DMS 273 treated with DMSO at 0.1 percent for 48 hours (cell line): ENCODE data around the gene DLD.
A peak's percentile ranks its signal among the peaks of the same experiment; 100 is the strongest.
"Not testable (repeated sequence)": the region's sequence is repeated elsewhere in the genome, so short reads cannot be mapped to it uniquely, and the experiment has no call there.

Experiments
- DNase-seq: peaks from one replicate; lab custom pipeline; 2025; lab: John Stamatoyannopoulos, UW

Gene DLD

GRCh38 chr7:107917763-107918651 lies 27.0 kb downstream of the DLD start:
- DNase-seq = no peak

GRCh38 chr7:107918948-107919347 lies 28.0 kb downstream of the DLD start:
- no peak for DNase-seq

DNA sequence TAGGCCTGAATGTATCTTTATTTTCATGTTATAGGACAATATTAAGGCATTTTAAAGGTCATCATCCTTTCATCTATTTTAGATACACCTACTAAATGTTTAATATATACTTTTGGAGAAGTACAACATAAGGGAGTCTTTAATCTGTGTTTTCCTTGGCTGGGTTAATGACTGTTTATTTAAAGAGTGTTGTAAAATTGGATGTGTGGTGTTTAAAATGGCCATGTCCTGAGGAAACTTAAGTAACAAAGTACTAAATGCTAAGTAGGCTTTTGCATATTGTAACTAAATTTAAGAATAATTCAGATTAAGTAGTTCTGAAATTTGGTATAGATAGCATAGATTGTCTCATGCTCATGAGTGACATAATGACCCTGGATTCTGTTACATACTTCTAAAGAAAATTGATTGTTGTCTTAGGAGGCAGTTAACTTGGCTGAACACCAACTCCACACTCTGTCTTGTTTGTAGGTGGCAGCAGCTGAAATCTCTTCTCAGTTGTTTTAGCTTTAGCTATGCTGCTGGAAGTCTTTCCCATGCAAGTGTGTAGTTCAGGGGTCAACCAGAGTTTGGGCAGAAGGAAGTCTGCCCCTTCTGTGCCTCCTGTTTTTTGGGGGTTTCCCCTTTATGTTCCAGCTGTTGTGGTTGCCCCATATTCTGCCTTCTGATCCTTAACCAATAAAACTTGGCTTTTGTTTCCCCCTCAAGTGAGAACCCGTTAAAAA lies 29.2 kb downstream of the DLD start:
- DNase-seq = peak; percentile 32

- not testable (repeated sequence) for DNase-seq
These were observed 30.8 kb downstream of the DLD start for GRCh38 chr7:107921826-107922225.

DNA sequence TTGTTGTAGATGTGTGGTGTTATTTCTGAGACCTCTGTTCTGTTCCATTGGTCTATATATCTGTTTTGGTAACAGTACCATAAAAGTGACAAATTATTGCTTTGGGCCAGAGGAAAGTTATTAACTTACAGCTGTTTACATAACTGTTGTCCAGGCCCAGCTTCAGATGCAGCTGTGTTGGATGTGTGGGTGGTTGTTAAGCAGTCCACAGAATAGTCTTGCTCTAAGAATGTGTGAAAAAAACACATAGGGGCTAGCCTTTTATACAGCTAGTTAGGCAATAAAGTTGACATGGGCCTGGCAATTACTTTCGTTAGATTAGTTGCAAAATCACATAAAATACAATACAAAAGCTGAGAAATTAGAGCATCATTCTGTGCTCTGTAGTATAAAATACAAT lies 31.9 kb downstream of the DLD start:
- DNase-seq = no peak

- DNase-seq = no peak
These were observed 34.0 kb downstream of the DLD start for GRCh38 chr7:107924841-107925504.

DNA sequence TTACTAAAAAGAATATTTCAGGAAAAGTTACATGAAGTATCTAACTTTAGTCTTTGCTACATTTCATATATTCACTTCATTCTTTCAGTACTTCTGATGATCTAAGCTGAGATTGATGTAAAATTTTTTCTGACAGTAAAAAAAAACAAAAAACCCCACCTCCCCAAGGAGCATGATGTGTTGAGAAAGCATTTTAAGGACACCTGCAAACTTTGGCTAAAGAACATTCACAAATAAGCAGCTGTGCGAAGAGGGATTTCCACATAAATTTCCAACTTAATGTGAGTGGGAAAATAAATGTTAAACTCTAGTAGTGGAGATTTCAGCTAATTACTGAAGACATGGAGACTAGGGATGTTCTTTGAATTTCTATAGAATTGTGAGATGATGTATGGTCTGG lies 35.5 kb downstream of the DLD start:
- DNase-seq = no peak

DNA sequence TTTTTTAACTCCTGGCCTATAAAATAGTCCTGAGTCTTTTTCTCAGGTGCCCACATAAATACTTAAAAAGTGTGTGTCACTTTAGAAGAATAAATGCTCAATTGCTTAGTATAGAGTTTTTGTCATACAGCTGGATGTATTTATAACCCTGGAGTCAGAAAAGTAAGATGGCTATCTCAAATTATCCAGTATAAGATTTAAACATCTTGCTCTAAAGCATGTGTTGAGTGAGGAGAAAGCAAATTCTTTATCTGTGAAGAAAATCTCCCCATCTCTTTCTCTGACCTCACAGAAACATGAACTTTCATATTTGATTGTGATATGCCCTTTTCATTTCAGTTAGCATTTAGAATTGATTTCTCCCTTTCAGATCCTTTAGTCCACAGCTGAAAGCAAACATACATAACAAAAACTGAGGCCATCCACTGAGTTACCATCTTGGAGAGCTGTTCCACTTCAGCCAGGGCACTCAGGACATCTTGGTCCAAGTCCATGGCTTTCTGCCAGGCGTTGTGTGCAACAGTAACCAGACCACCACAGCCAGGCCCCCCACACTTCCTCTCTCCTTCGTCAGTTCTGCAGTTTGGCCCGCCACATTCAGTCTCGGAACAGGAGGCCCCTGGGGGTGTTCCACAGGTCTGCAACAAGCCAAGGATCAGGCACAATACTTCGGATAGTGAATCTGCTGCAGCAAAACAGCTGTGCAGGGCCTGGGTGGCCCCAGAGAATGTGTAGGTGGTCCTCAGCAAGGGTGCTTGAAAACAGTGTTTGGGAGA lies 40.9 kb downstream of the DLD start:
- DNase-seq = no peak

- DNase-seq = no peak
These were observed 41.8 kb downstream of the DLD start for GRCh38 chr7:107932805-107933204.

- no peak for DNase-seq
These were observed 42.5 kb downstream of the DLD start for GRCh38 chr7:107933386-107934013.

GRCh38 chr7:107934991-107935770 lies 44.2 kb downstream of the DLD start:
- DNase-seq = no peak

DNA sequence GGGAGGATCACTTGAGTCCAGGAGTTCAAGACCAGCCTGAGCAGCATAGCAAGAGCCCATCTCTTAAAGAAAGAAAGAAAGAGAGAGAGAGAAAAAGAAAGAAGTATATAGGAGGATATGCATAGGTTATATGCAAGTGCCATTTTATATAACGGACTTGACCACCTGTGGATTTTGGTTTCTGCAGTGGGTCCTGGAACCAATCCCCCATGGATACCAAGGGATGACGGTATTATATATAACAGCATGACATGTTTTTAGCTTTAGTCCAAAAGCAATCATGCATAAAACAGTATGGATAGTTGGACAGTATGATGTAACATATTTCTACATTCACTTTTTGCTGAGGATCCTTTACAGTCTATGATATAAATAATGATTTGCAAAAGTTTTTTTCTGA lies 45.3 kb downstream of the DLD start:
- DNase-seq = no peak

DNA sequence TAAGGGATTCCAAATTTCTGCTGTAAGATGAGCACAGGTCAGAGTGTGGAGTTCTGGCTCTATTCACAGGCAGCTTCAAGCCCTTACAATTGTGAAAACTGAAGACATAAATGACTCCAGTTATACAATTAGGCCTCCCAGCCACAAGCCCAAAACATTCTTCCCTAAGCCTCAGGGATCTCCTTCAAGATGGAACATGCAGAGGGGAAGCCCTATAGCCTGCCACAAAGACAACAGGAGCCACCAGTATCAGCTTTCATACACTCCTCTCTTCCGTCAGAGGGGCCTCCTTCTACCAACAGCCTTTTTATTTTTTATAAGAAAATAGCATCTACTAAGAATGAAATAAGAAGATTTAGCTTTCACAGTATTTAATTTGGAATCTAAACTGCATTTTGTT lies 46.5 kb downstream of the DLD start:
- no peak for DNase-seq

DNA sequence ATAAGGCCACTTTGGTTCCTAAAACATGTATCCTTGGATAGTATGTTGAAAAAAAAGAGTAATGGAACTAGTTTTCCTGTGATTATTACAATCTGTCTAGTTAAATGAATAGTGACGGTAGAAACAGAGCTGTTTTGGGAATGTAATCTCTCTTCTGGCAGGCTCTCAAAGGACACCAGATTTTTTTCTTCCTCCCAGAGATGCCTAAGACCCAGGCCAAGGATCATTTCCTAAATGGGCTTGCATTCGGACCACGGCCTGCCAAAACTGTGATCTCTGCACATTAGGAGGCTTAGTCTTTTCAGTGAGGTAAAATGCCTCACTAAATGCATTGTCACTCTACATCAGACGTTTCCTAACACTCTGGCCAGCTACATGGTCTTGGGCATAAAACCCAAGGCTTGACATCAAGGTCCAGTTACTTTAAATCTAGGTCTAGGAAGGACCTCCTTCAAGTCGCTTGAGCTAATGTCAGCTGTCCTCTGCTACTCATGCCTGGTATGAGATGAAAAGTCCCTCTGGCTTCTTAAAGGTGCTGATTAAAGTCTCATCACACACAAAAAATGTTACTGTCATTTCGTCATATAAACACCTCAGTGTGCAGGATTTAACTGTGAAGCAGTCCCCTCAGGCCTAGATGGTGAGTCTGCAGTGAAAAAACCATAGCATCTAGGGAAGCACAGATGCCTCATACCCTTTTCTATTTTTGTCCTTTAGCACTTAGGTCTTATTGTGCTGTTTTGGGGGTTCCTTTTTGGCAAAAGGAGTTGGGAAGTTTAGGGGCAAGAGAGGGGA lies 47.7 kb downstream of the DLD start:
- no peak for DNase-seq

DNA sequence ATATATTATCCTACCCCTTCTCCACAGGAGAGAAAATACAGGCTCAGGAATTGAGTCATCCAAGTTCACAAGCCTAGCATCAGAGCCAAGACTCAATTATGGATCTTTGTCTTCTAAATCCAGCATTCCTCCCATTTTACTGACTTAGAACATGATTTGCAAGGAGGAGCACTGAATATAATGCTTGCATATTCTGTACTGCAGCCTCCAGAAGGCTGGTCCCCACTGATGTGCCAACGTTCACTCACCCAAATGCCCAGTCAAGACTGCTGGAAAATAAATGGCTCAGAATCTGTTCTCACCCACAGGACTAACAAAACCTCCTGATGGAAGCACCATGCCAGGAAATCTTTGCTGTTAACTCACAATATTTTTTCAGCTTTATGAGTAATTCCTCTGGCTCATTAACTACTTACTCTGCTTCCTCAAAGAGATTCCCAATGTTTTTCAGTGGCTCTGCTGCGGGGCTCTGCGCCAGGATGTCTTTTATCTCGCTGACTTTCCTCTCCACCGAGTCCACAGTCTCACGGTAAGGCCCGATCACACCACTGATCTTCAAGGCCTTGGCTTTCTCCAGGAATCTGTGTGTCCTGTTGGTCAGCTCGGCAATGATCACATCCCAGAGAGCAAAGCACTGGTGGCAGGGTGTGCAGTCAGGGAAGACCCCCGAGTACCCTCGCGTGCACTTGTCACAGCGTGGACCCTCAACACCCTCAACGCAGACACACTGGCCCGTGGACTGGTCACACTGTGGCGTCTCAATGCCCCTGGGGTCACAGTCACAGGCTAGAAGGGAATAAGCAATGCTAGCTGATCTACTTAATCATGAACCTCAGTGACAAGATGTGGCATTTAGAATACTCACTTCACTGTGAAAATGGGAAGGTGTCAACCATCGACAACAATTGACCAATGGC lies 48.8 kb downstream of the DLD start:
- no peak for DNase-seq

DNA sequence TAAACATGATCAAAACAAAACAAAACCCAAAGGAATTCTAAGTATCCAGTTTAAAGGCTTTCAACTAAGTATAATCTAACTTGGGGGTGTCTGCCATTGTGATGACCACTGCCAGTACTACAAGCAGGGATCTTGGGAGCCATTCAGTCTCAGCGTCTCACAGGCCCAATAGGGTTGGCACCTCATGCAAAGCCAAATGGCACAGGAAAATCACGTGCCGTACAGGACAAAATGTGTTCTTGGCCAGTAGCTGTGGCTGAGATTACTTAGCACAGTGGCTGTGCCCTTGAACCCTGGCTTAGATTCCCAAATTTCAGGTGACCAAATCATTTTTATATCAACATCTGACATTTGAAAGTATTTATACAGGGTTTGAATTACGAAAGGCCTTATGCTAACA lies 50.0 kb downstream of the DLD start:
- DNase-seq = no peak

DNA sequence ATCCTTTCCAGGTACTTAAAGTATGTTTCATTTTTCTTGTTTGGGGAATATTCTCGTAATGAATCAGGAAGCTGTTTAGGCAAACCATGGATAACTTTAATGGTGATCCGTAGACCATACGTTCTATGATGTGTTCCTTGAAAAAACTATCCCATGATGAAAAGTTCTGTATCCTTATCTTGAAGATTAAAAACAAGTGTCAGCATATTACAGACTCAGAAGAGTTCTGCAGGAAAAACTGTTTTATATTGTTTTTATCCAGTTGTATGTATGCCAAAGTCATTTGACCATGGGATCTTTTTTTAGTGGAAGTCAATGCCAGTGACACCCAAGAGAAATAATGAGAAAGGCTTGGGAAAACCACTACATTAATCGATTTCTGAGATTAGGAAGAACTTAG lies 52.0 kb downstream of the DLD start:
- no peak for DNase-seq

DNA sequence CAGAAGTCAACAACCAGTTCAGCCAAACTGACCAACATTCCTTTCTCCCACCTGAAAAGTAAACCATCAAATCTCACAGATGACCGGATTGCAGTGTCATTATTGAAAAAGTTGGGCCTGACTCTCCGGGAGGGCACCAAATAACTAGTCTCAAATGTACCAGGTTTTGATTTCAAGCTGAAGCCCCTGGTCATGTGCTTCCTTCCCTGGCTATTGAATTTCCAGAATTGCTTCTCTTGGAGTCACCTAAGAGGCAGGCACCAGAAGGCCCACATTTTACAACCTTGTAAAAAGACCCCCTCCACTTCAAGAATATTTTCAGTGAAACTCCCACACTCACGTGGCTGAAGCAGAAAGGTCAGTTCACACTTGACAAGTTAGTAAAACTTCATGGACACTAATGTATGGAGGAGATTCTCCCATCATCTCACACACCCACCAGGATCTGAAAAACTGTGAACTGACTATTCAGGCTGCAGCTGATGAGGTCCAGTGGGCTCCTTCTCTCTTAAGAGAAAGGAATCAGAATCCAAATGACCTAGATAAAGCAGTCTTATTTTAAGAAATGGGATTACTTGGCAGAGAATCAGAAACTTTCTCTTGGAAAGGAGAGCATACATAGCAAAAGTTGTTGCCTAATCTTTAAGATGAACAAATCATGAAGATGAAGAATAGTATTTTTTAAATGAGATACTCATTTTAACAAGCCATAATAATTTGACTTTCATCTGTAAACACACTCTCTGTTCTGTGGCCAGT lies 53.6 kb downstream of the DLD start:
- DNase-seq = no peak
